Stimulated activated CD8-positive, alpha-beta memory T cell treated with anti-CD3 and anti-CD28 coated beads, Interleukin-12 subunit alpha, Interleukin-12 subunit beta, amount 100 ng/mL, for 24 hours (primary cell): ENCODE results near the gene MACROH2A1.
"Not testable (repeated sequence)": the region's sequence is repeated elsewhere in the genome, so short reads cannot be mapped to it uniquely, and the experiment has no call there.

ENCODE experiments used
- DNase-seq: peaks from one replicate; pipeline ENCODE4 v3.0.0-alpha.2; 2020; ENCODE audit errors: extremely low read depth

MACROH2A1 gene

DNA sequence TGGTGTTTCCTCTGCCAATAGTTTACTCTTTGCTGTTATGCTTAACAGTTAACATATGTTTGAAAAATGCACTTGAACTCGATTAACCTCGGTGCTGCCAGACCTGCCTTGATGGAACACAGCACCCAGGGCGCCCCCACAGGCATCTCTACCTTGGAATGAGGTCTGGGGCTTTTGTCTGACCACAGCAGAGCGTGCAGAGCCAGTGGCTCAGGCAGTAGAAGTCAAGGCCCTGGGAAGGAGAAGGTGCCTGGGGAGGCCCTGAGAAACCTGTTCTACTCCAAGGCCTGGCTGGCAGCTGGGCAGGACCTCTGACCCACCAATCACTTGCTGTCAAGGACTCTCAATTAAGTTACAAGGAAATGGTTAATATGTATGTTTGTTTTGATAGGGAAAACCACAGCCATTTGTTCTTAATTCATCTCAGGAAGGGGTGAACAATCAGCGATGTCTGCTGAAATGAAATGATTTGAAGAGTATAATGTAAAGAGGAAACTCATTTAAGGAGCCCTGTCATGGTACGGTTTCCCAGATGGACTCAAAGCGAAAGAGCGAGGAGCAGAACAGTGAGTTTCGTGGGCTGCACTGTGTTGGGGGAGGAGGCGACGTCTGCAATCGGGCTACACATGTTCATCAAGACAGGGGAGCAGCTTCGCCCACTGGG lies 21.9 kb downstream of the MACROH2A1 start:
- no peak for DNase-seq

DNA sequence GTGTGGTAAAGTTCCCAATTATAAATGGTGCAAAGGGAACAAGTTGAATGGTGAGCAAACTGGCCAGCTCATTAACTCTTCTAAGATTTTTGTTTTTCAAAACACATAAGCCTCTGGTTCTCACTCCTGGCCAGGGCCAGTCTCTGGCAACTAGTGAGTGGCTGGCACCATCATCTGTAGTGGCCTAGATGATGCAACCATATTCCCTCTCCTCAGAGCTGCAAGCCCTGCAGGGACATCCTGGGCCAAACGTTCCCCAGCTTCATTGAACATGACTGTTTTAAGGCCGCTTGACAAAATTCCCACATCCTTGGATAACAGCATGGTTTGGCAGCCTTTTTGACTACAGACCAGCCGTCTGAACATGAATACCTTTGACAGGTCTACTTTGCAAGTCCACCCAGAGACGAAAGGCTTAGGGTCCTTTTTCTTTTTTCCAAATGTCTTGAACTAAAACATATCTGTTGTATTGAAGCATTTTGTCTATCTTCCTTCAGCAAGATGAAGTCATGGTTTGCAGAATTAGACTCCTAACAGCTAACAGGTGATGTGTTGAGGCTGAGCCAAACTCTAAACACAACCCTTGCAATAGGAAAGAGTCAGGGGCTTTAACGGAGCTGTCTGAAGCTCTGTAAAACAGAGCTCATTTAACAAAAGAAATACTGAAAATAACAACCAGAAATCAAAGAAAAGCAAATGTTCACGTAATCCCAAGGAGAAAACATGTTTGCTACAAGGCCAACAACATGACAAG lies 23.8 kb downstream of the MACROH2A1 start:
- DNase-seq: no peak

DNA sequence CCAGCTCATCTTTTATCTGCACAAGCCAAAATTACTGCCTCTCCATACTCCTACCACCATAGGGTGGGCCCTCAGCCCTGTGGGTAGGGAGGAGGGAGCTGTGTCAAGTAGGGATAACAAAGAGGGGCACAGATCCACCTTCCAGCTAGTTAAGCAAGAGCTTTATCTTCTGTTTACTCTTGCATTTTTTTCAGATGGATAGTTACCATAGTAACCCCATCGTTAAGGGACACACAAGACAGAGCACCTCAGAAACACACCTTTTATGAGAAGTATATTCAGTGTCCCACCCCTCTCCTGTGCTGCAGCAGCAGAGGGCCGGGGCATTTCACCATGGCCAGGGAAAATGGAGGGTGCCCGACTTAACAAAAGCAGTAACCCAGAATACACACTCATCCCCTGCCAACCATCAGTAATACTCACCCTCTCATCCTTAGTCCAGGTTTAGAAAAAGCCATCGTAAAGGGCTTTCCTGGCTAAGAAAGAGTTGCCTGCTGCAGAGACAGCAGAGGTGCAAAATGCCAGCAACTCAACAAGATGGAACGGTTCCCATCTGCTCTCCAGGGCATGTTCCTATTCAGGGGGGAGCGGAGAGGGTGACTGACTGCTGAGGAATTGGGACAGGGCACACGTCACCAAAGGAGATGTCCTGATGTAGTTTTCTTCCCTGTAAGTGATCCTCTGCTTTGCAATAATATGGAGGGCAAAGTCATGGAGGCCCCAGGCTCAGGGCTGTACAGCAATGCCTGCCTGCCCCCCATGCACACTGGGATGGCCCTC lies 25.1 kb downstream of the MACROH2A1 start:
- DNase-seq: no peak

DNA sequence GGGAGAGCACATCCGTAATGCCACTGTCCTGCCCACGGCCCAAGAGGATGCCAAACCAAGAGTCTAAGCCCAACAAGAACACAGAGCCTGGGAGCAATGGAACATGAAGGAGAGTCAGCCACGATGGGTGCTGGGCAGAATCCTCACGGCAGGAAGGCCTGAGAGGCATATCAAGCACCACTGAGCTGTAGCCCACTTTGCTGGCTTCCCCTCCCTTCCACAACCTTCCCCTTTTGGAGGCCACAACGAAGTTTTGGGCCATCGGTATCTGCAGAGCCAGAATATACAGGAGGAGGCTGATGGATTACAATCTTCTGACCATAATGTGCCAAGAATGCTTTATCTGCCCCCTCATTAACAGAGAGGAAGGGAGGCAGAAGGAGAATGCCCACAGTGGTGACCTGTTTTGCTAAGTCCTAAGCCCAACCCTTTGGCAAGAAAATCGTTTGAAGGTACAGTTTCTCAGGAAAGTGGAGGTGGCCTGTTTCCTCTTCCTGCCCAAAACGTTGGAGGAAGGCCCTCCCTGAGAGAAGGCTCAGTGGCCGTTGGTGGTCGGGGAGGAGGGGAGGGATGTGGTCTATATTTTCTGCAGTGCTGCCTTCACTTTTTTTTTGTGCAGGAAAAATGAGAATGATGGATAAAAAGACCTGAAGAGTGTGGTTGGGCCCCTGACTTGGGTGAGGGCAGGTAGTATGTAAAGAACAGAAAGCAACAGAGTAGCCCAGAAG lies 26.2 kb downstream of the MACROH2A1 start:
- DNase-seq: no peak

DNA sequence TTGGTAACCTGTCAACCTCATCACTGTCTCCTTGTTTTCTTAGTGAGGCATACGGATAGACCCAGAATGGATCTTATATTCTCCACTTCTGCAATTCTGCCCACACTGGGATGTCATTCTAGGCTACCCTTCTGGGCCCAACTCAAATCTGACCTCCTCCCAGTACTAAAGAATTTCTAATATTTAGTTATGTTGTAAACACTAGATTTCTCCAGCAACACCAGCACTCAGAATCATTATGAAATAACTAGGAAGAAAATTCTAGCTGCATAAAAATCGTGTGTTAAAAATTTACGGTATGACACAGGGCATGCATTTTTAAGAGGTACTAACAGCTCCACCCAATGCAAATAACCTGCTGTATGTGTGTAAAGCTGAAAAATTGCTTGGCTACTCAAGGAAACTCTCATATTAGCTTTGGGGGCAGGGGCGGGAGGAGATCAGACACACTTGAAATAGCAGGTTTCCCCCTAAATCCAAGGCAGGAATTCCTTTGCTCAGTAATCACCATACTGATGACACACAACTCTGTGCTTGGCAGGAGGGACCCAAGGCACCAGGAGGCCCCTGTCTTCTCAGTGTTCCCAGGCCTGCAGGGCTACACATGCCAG lies 27.3 kb downstream of the MACROH2A1 start:
- no peak for DNase-seq

DNA sequence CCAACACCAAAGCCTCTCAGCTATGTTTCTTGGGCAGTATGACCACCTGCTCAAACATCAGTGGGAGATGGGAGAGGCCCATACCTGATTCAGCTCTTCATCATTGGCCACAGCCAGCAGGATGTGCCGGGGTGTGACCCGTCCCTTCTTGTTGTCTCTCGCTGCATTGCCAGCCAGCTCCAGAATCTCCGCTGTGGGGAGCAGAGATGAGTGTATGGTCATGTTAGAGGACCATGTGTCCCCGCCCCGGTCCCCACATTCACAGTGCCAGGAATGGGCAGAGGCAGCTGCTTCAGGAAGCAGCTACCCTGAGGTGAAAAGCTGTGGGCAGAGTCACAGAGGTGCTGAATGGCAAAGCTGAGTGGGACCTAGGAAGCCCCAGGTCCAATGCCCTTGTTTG lies 29.1 kb downstream of the MACROH2A1 start:
- no peak for DNase-seq

DNA sequence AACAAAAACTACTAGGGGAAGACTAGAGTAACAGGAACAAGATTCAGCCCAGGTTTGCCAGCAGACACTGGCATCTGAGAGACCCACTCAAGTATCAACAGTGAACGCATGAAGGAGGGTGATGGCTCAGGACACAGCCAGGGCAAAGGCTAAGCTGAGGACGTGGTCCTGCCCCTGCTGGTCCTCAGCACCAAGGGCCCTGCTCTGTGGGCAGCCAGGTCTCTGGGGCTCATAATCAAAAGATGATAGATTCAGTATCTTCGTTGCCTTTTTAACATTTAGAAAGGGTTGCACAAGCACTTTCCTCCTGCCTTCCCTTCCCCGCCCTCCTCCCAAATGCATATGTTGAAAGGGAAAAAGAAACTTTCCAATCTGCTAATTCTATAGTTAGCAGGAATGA lies 31.5 kb downstream of the MACROH2A1 start:
- DNase-seq: no peak

DNA sequence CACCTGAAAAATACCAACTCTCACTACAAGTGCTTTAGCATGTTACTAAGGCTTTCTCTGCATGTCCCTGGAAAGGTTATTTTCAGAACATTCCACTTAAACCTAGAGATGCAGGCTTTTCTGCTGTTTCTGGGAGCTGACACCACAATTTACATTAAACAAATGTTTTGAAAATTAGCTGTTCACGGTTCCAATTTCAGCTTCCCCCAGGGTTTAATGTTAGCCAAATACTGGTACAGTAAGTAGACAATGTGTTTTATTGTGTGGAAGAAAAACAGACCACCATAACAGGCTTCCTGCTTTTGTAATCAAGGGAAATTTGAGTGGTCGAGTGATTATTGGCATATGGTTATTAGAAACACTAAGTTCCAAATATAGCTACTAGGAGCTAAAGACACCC lies 32.0 kb downstream of the MACROH2A1 start:
- DNase-seq: no peak

DNA sequence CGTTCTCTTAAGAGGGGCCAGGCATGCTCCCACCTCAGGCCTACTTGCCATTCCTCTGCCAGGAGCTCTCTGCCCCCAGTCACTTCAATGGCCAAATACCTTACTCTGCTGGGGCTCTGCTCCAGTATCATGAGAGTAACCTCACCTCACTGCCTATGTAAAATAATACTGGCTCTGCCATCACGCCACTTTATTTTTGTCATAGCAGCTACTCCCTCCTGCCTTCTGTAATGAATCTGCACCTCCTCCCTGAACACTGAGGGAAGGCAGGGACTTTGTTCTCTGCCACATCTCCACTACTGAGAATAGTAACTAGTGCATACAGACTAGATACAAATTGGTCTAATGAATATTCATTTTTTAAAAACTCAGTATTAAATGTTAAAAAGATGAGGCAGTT lies 33.8 kb downstream of the MACROH2A1 start:
- DNase-seq: no peak

DNA sequence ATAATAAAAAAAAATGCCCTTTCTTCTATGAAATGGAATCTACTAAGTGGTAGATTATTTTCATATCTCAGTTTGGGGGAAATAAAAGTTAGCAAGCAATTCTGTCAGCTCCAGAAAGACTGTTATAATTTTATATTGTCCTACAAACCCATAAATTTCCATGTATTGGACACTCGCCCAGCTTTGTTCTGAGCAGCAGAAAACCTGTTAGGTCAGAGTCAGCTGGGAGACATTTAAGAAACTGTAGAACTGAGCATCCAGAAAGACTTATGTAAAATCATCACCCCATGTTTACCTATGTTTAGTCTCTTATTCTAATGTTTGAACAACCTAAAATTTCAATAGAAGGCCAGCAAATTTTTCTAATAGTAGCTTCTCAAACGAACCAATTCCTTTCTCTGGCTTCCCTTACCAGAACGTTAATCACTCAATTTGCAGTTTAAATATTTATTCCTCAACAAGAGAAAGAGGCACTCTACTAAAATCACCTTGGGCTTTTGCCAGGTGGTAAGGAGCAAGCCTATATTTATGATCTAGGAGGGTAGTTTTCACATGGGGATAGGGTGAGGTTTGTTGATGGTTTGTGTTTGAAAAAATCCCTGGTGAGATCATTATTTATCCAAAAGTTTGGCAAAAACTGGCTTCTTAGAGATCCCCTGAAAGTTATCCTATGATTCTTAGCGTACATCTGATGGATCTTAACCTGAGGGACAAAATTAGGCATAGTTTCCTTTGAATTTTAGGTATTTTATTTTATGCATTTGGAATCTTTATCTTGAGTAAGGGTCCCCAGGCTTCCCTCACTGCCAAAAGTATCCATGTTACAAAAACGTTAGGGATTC lies 34.4 kb downstream of the MACROH2A1 start:
- DNase-seq: no peak

DNA sequence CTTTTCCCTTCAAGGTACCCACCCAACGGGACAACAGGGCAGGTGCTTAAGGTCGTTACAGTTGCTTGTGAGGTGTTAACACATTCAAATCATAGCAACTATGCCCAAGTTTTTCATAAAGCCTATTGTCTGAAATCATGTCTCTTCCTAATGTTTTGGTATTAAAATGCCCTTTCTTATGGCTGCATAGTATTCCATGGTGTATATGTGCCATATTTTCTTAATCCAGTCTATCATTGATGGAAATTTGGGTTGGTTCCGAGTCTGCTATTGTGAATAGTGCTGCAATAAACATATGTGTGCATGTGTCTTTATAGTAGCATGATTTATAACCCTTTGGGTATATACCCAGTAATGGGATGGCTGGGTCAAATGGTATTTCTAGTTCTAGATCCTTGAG lies 35.7 kb downstream of the MACROH2A1 start:
- not testable (repeated sequence) for DNase-seq

DNA sequence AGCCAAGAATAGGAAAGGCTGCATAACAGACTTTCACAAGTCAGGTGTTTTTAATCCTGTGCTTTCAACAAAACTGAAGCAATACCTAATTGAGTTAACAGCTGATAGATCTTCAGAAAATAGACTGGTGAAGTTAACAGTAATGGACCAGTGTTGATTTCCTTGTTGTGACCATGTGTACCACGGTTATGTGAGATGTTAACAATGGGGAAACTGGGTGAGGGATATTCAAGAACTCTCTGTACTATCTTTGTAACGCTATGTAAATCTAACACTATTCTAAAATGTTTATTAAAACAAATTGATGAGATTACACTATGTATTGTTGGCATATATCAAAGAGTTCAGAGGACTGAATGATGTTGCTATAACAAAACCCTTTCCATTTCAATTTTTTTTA lies 36.9 kb downstream of the MACROH2A1 start:
- DNase-seq: no peak

DNA sequence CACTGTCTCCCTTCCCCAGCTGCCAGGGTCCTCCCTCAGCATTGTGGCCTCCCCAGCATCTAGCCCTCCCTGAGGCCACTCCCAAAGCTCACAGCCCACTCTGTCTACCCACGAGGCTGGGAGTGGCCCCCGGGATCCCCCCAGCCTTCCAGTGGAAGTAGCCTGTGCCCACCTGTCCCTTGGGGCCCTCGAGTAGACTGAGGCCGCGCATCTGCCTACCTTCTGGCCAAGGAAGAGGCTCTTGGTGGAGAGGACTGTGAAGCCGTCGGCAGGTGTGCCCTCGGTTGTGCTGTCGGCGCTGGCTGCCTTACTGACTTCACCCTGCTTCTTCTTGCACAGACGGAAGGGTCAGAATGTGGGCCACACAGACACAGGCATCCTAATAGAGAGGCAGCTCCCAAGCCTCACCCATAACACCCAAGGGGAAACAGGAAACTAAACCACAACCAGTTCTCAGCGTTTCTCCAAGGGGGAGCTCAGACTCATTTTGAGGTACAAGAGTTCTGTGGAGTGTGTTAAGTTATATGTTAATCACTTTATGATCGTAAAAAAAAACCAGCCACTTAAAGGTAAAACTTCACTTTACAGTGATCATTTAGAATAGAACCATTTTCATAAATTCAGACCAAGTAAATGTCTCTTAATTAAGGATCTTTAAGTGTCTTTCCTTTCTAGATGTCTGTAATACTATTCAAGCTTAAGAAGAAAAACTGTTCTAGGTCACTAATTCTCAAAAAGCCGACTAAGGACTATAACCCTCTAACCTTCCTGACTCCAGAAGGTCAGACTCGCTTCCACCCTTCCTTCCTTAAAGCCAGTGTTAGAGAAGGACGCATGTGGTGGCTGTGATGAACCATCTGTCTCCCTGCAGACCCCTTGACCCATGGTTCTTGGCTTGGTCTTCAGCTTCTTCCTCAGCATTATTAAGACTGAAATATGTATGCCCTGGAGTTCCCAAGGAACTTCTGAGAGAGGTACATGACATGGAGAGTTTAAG lies 38.5 kb downstream of the MACROH2A1 start:
- DNase-seq: no peak

DNA sequence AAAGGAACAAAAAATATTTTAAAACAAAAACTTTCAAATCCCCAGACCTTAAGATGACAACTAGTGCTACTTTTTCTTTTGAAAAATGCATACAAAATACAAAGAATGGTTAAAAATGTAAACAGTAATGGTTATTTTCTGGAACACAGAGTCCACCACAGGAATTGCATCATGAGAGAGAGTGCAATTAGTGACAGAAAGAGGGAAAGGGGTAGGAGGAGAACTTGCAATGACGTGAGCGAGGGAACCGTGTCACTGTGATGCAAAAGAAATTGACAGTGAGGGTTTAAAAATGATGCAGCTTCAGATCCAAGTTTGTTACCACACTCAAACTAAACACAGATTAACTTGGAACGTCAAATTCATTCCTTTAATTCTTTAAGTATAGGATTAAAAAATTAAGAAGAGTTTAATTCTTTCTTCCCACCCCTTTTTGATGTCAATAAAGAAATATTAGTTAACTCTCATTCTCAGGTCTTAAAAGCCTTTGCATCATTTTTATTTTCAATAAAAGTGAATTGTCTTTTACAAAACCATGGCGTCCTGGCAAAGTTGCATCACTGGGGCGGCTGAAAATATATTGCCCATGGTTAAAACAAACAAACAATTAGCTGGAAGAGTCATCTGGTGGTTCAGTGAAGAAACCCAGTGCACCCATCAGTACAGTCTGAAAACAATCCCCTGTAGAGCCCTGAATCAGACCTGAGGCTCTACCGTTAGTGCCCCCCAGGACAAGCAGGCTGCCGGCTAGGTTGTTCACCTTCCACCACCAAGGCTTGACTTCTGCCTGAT lies 39.5 kb downstream of the MACROH2A1 start:
- DNase-seq: no peak

DNA sequence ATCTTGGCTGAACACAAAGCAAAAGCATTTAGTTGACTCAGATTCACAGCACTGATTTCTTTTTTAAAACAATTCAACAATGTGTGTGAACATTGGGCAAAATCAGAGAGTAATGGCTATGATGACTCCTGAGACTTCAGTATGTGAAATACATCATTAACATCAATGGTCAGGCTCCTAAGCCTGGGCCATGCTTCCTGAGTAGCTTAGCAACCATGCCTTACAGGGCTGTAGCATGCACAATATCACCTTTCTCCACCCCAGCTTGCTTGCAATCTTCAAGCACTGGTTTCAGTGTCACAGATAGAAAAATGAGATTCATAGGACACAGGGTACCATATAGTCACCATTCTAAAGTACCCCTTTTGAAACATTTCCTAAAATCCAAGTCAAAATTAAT lies 41.3 kb downstream of the MACROH2A1 start:
- DNase-seq: no peak

DNA sequence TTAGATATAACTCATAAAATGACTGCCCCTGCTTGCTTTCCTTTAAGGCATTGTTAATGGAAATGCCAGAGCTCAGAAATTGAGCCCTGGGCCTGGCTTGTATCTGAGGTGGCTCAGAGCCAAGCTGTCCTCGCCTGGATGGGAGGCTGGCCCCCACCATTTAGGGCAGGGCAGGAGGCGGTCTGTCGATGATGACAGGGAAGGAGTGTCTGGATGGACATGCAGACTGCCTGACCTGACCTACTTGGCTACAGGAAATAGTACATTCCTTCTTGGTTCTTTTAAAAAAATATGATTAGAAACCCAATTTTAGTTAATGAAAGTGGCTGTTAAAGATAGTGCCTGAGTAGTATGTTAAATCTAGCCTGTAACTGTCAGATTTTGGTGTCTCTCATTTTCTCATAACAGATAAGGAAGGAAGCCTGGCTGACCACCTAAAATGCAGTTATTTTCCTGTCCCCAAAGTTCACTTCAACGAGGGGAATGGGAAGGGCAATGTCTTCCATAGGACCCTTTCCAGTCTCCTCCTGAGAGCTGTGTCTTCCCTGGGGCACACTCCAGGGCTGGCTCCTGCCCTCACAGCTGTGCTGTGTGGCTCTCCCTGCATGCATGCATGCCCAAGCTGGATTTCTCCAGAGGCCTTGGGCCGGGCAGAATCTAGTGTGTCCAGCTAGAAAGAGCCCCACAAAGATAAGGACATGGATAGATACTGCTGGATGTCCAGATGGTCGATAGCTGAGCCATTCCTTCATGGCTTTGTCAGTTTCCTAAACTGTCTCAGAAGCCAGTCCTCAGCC lies 42.3 kb downstream of the MACROH2A1 start:
- no peak for DNase-seq

DNA sequence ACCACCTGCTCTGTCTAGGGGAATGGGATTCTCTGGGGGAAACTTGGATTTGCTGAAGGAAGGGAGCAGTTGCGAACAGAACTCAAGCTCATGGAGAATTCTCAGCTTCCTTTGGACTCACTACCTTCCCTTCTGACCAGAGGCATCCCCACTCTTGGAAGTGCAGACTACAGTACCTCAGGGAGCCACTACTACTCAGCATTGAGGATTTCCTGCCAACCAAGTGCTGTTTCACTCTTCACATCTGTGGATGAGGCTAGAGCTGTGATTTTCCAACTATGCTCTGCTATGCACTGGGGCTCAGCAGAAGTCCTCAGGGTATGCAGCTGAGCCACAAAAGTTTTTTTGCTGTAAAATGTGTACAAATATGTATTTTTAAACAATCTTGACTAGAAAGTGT lies 43.9 kb downstream of the MACROH2A1 start:
- no peak for DNase-seq
